ENCODE results near the gene CEP55.

GRCh38 chr10:93457511-93457910, 38.9 kb upstream of the CEP55 start:
- TF ChIP-seq CTCF (IDR thresholded peaks at IDR 0.05; ENCODE audit: insufficient read depth, low read length) (no peak), POLR2AphosphoS5 (IDR thresholded peaks at IDR 0.05; ENCODE audit: low read depth) (no peak)

Data from HL-60 (cell line).